HEK293 (cell line): Measurements from ENCODE around the gene MOSMO.

Experiments
- CTCF ChIP-seq: fragments of 450-650 bp; formaldehyde crosslinking; IDR thresholded peaks from 2 replicates; pipeline ENCODE4 v1.5.1; 2016; ENCODE audit warnings: missing biosample characterization, missing genetic modification characterization
- ELK4 ChIP-seq: IDR thresholded peaks from 2 replicates; pipeline ENCODE4 v1.6.1; 2011; ENCODE audit warnings: mild to moderate bottlenecking, low read depth, low read length, borderline replicate concordance
- GFI1B ChIP-seq: fragments of 450-650 bp; formaldehyde crosslinking; IDR thresholded peaks from 2 replicates; pipeline ENCODE4 v1.5.1; 2016; ENCODE audit warnings: missing biosample characterization, missing genetic modification characterization
- PRDM10 ChIP-seq: fragments of 450-650 bp; formaldehyde crosslinking; IDR thresholded peaks from 2 replicates; pipeline ENCODE4 v1.5.1; 2016; ENCODE audit warnings: missing biosample characterization, missing genetic modification characterization
- REST ChIP-seq: fragments of 450-650 bp; formaldehyde crosslinking; IDR thresholded peaks from 2 replicates; pipeline ENCODE4 v1.5.1; 2016; ENCODE audit warnings: missing biosample characterization, missing genetic modification characterization
- ZNF266 ChIP-seq: fragments of 450-650 bp; formaldehyde crosslinking; IDR thresholded peaks from 2 replicates; pipeline ENCODE4 v1.5.1; 2016; ENCODE audit warnings: missing biosample characterization, missing genetic modification characterization, low read depth
- ZNF280D ChIP-seq: fragments of 450-650 bp; formaldehyde crosslinking; IDR thresholded peaks from 2 replicates; pipeline ENCODE4 v1.5.1; 2016; ENCODE audit warnings: missing biosample characterization, missing genetic modification characterization
- ZNF324 ChIP-seq: fragments of 450-650 bp; formaldehyde crosslinking; IDR thresholded peaks from 2 replicates; pipeline ENCODE4 v1.5.1; 2016; ENCODE audit warnings: missing biosample characterization, missing genetic modification characterization
- ZNF670 ChIP-seq: fragments of 450-650 bp; formaldehyde crosslinking; IDR thresholded peaks from 2 replicates; pipeline ENCODE4 v1.5.1; 2016; ENCODE audit warnings: missing biosample characterization, missing genetic modification characterization, low read depth
- TF ChIP-seq, protein P1 (sequence below): fragments of 450-650 bp; formaldehyde crosslinking; IDR thresholded peaks from 2 replicates; pipeline ENCODE4 v1.5.1; 2016; ENCODE audit warnings: missing biosample characterization, missing genetic modification characterization
- TF ChIP-seq, protein P2 (sequence below): fragments of 450-650 bp; formaldehyde crosslinking; IDR thresholded peaks from 2 replicates; pipeline ENCODE4 v1.5.1; 2016; ENCODE audit warnings: missing biosample characterization, missing genetic modification characterization, low read depth
- TF ChIP-seq, protein P3 (sequence below): fragments of 450-650 bp; IDR thresholded peaks from 2 replicates; pipeline ENCODE4 v1.5.1; 2018; ENCODE audit warnings: missing biosample characterization, mild to moderate bottlenecking, missing genetic modification characterization

- TF ChIP-seq CTCF (tag by site-specific recombination) (no peak), ELK4 (no peak), PRDM10 (tag by site-specific recombination) (no peak), ZNF670 (tag by site-specific recombination) (no peak), ZNF324 (tag by site-specific recombination) (no peak), GFI1B (no peak), ZNF280D (no peak), ZNF266 (tag by site-specific recombination) (no peak), REST (tag by site-specific recombination) (no peak)
- TF ChIP-seq, protein P1, sequence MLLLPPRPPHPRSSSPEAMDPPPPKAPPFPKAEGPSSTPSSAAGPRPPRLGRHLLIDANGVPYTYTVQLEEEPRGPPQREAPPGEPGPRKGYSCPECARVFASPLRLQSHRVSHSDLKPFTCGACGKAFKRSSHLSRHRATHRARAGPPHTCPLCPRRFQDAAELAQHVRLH (tag by site-specific recombination): no peak
- TF ChIP-seq, protein P2, sequence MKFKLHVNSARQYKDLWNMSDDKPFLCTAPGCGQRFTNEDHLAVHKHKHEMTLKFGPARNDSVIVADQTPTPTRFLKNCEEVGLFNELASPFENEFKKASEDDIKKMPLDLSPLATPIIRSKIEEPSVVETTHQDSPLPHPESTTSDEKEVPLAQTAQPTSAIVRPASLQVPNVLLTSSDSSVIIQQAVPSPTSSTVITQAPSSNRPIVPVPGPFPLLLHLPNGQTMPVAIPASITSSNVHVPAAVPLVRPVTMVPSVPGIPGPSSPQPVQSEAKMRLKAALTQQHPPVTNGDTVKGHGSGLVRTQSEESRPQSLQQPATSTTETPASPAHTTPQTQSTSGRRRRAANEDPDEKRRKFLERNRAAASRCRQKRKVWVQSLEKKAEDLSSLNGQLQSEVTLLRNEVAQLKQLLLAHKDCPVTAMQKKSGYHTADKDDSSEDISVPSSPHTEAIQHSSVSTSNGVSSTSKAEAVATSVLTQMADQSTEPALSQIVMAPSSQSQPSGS (tag by site-specific recombination): no peak
- TF ChIP-seq, protein P3, sequence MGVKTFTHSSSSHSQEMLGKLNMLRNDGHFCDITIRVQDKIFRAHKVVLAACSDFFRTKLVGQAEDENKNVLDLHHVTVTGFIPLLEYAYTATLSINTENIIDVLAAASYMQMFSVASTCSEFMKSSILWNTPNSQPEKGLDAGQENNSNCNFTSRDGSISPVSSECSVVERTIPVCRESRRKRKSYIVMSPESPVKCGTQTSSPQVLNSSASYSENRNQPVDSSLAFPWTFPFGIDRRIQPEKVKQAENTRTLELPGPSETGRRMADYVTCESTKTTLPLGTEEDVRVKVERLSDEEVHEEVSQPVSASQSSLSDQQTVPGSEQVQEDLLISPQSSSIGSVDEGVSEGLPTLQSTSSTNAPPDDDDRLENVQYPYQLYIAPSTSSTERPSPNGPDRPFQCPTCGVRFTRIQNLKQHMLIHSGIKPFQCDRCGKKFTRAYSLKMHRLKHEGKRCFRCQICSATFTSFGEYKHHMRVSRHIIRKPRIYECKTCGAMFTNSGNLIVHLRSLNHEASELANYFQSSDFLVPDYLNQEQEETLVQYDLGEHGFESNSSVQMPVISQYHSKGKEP (tag by site-specific recombination): no peak
These were observed 62.7 kb downstream of the MOSMO start for GRCh38 chr16:22070361-22071330.
